T-cell (primary cell): ENCODE measurements around the gene MRPL45. TPM values are rescaled to one million over a fixed set of nuclear protein-coding genes. Genes with fewer than 3 reads are reported as not detected.
"Not testable (repeated sequence)": the region's sequence is repeated elsewhere in the genome, so short reads cannot be mapped to it uniquely, and the experiment has no call there.

Experiments used
- ATAC-seq, 4 experiments: fragments of 200-7000 bp in 3 of 4; fragments of 150-1000 bp in 1 of 4; cut with Tn5 transposase; replicated peaks in 1 of 4; 1 replicate in 3 of 4; 2 replicates in 1 of 4; pipeline ENCODE4 v1.10.0; 2021; ENCODE audit warnings: moderate library complexity in 3 of 4, mild to moderate bottlenecking in 2 of 4, moderate number of reproducible peaks in 1 of 4
- CTCF ChIA-PET, 2 donors: fragments of 300-600 bp; sonication (Branson Sonifier 250); formaldehyde crosslinking; loops; one replicate each; lab custom pipeline; 2022; ENCODE audit warnings: antibody characterized with exemption in 2 of 2; lab: Charles Lee
- POLR2A ChIA-PET, 2 donors: fragments of 300-600 bp; sonication (Branson Sonifier 250); formaldehyde crosslinking; loops; one replicate each; lab custom pipeline; 2022; ENCODE audit warnings: antibody characterized with exemption in 2 of 2; lab: Charles Lee
- DNase-seq, 35 experiments: peaks; one replicate each; pipeline versions ENCODE4 v3.0.0 to v3.0.0-alpha.2; 2013 to 2023
- H3K27ac ChIP-seq: one replicate; pipeline ENCODE4 v1.5.1; 2013; ENCODE audit warnings: low read length
- H3K27me3 ChIP-seq, 2 experiments: replicated peaks in 1 of 2; 1 replicate in 1 of 2; 2 replicates in 1 of 2; pipeline versions ENCODE4 v1.6.1 to v1.7.0; 2013; ENCODE audit warnings: low read length in 1 of 2, mixed read lengths in 1 of 2; ENCODE audit not compliant: control insufficient read depth in 2 of 2, insufficient read depth in 2 of 2; ENCODE audit errors: extremely low read depth in 1 of 2
- H3K36me3 ChIP-seq, 2 donors: 1 replicate in 1 of 2; 2 replicates in 1 of 2; pipeline versions ENCODE4 v1.6.1 to v1.7.0; 2013; ENCODE audit warnings: low read length in 1 of 2; ENCODE audit not compliant: control insufficient read depth in 2 of 2, insufficient read depth in 1 of 2; ENCODE audit errors: extremely low read depth in 1 of 2
- H3K4me1 ChIP-seq, 2 experiments: 1 replicate in 1 of 2; 2 replicates in 1 of 2; pipeline versions ENCODE4 v1.6.1 to v1.7.0; 2013; ENCODE audit warnings: low read length in 2 of 2, mixed read lengths in 1 of 2; ENCODE audit not compliant: insufficient read depth in 2 of 2, control insufficient read depth in 1 of 2; ENCODE audit errors: extremely low read depth in 1 of 2
- H3K4me3 ChIP-seq, 2 donors: 1 replicate in 1 of 2; 2 replicates in 1 of 2; pipeline versions ENCODE4 v1.5.1 to v1.7.0; 2013; ENCODE audit warnings: mild to moderate bottlenecking in 2 of 2, low read length in 1 of 2, moderate library complexity in 1 of 2; ENCODE audit not compliant: control insufficient read depth in 1 of 2; ENCODE audit errors: extremely low read depth in 1 of 2
- H3K9me3 ChIP-seq: 2 replicates; pipeline ENCODE4 v1.7.0; 2013
- H3K27ac Mint-ChIP-seq, 2 donors: one replicate each; pipeline ENCODE4 v1.8.0; 2020 to 2021; ENCODE audit warnings: mild to moderate bottlenecking in 2 of 2, mixed read lengths in 2 of 2
- H3K27me3 Mint-ChIP-seq, 2 donors: one replicate each; pipeline ENCODE4 v1.8.0; 2021 to 2022; ENCODE audit warnings: mixed read lengths in 2 of 2
- H3K36me3 Mint-ChIP-seq: one replicate; pipeline ENCODE4 v1.8.0; 2021; ENCODE audit warnings: mixed read lengths
- H3K4me1 Mint-ChIP-seq, 3 donors: one replicate each; pipeline ENCODE4 v1.8.0; 2020 to 2022; ENCODE audit warnings: mixed read lengths in 3 of 3, mild to moderate bottlenecking in 1 of 3
- H3K4me3 Mint-ChIP-seq, 3 donors: one replicate each; pipeline ENCODE4 v1.8.0; 2020 to 2022; ENCODE audit warnings: mild to moderate bottlenecking in 3 of 3, mixed read lengths in 3 of 3, moderate library complexity in 3 of 3
- H3K9me3 Mint-ChIP-seq, 3 donors: one replicate each; pipeline ENCODE4 v1.8.0; 2020 to 2022; ENCODE audit warnings: mixed read lengths in 3 of 3
- WGBS: methylation state at CpG from one replicate; pipeline ENCODE4 v1.1.5; 2013; ENCODE audit warnings: missing lambda C conversion rate; ENCODE audit not compliant: insufficient coverage; 5-methylcytosine and 5-hydroxymethylcytosine counted together
- total RNA-seq, 35 experiments: library from RNA in 6 of 35; stranded (reverse) in 6 of 35; fragments of 120-200 nt in 1 of 35; gene quantifications; one replicate each; pipeline versions ENCODE4 v1.2.1 to v1.2.4 and lab custom pipeline; 2013 to 2026

The MRPL45 gene
- total RNA-seq, 5 donors from 2014 or later (not counting 1 experiment from before 2014, with no cell fraction given) = 16.3 to 21.7 (median 19.5) TPM

DNA sequence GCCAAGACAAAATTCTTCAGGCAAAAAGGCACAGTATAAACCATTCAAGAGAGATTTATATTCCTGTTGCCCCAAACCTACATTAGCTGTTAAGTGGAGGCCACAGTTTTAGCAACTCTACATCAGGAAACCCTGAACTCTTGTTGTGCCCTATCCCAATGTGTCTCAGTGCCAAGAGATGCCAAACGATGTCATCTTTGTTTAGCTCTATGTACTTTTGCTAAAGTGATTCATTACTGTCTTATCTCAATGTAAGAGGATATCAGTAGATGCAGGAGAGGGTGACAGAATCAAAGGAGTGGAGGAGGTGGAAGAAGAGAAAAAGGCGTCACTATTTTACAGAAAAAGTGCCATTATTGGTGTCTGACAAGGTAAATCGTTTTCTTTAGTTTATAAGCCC lies 28.8 kb upstream of the MRPL45 start:
- H3K36me3 ChIP-seq, H3K9me3 Mint-ChIP-seq, H3K27me3 ChIP-seq, H3K36me3 Mint-ChIP-seq, CTCF ChIA-PET, DNase-seq, H3K4me1 Mint-ChIP-seq, POLR2A ChIA-PET, H3K27ac Mint-ChIP-seq, H3K27ac ChIP-seq, H3K9me3 ChIP-seq, H3K4me3 ChIP-seq, ATAC-seq, H3K4me3 Mint-ChIP-seq, H3K27me3 Mint-ChIP-seq, H3K4me1 ChIP-seq: not testable (repeated sequence)
- no CpG with 5 or more reads among the region's 3 CpGs for WGBS

DNA sequence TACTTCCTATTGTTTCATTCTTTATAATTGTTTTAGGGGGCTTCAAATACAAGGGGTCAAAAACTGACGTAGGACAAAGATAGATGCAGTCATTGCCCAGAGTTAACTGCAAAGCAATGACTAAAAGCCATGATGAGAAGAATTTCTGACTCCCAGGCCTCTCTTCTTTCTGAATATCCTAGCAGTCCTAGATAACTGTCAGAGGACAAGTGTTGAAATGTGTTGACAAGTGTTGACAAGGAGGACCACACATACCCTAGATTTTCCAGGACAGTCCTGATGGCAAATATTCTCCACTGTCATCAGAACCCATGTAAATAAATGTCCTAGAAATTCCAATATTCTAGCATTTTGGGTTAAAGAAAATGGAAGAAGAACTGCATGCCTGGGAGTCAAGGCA lies 27.9 kb upstream of the MRPL45 start:
- H3K4me3 Mint-ChIP-seq, DNase-seq, H3K9me3 Mint-ChIP-seq, H3K27ac Mint-ChIP-seq, H3K27ac ChIP-seq, H3K27me3 ChIP-seq, H3K27me3 Mint-ChIP-seq, H3K36me3 Mint-ChIP-seq, H3K4me3 ChIP-seq, H3K4me1 ChIP-seq, CTCF ChIA-PET, ATAC-seq, H3K9me3 ChIP-seq, H3K36me3 ChIP-seq, POLR2A ChIA-PET, H3K4me1 Mint-ChIP-seq: not testable (repeated sequence)
- no CpG with 5 or more reads among the region's 1 CpG for WGBS

DNA sequence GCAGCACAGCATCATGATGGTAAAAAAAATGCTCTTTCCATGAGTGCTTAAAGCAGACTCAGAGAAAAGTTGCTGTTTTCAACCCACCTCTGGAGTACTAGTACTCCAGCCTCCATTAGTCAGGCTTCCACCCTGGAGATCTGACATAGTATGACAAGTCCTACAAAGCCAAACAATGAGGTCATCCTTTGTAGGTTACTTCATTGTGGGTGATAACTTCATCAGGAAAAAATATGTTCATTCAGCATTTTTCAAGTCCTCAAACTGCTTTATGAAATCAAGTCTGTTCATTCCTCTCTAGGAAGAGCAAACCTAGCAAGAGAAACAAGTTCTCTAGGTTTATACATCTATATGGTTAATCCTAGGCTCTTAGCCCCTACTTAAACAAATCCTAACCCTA lies 27.4 kb upstream of the MRPL45 start:
- H3K9me3 Mint-ChIP-seq, H3K4me3 Mint-ChIP-seq, H3K27me3 ChIP-seq, H3K9me3 ChIP-seq, H3K36me3 ChIP-seq, H3K27ac ChIP-seq, H3K4me1 Mint-ChIP-seq, DNase-seq, ATAC-seq, H3K4me3 ChIP-seq, H3K4me1 ChIP-seq, H3K27me3 Mint-ChIP-seq, H3K27ac Mint-ChIP-seq, POLR2A ChIA-PET, H3K36me3 Mint-ChIP-seq, CTCF ChIA-PET: not testable (repeated sequence)

DNA sequence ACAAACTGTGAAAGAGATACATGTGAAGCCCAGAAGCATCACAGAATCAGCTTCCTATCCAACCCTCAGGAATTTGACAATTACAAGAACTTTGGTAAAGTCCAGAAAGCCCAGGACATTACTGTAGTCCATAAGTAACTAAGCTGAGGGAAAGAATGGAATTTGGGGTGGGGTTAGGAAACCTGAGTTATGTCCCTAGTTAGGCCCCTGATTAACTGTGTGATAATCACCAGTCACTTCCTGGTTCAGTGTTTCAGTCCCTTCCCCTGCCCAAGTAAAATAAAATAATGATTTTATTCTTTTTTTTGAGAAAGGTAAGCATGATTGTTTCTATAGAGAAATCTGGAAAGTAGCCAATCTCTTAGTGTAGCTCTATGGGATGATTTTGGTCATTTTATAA lies 11.0 kb upstream of the MRPL45 start:
- CTCF ChIA-PET, ATAC-seq, H3K27ac Mint-ChIP-seq, DNase-seq, H3K9me3 Mint-ChIP-seq, POLR2A ChIA-PET, H3K27me3 Mint-ChIP-seq, H3K36me3 Mint-ChIP-seq, H3K4me1 ChIP-seq, H3K4me3 Mint-ChIP-seq, H3K4me3 ChIP-seq, H3K36me3 ChIP-seq, H3K9me3 ChIP-seq, H3K27me3 ChIP-seq, H3K4me1 Mint-ChIP-seq, H3K27ac ChIP-seq: not testable (repeated sequence)

DNA sequence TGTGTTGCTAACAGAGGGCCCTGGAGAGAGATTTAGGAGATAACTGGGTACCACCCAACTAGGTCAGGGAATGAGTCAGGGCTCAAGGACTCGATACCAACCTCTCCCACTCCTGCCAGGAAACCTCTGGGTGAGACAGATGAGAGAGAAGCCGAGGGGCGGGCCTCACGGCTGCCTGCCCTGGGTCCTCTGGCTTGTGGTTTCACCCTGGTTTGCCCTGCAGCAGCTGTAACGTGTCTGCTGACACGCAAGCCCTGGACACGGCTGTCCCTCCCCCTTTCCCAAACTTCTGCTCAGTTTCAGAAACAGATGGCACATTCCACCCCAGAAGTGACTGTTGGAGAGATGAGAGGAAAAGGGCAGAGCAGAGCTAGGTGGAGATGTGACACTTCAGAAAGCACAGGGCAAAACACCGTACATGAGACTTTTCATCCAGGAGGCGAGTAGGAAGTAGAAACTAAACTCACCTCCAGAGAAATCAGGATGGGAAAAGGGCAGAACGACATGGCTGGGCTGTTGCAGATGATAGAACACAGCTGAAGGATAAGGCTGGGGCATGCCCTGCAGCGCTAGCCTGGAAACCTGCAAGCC lies 10.4 kb upstream of the MRPL45 start:
- H3K4me1 Mint-ChIP-seq, H3K36me3 ChIP-seq, H3K27me3 Mint-ChIP-seq, H3K36me3 Mint-ChIP-seq, POLR2A ChIA-PET, H3K4me1 ChIP-seq, H3K9me3 Mint-ChIP-seq, CTCF ChIA-PET, H3K27me3 ChIP-seq, H3K4me3 ChIP-seq, H3K9me3 ChIP-seq, H3K27ac ChIP-seq: not testable (repeated sequence)
- ATAC-seq (peak; percentile 76 to 88 (median 84)), DNase-seq (peak in 3 of 35 experiments; percentile 0 to 16 (median 2))
- Mint-ChIP-seq H3K27ac (peak overlapping the region in 1 of 2 donors; percentile 34), H3K4me3 (peak overlapping the region in 1 of 3 donors; percentile 29)
- WGBS = no CpG with 5 or more reads among the region's 11 CpGs

DNA sequence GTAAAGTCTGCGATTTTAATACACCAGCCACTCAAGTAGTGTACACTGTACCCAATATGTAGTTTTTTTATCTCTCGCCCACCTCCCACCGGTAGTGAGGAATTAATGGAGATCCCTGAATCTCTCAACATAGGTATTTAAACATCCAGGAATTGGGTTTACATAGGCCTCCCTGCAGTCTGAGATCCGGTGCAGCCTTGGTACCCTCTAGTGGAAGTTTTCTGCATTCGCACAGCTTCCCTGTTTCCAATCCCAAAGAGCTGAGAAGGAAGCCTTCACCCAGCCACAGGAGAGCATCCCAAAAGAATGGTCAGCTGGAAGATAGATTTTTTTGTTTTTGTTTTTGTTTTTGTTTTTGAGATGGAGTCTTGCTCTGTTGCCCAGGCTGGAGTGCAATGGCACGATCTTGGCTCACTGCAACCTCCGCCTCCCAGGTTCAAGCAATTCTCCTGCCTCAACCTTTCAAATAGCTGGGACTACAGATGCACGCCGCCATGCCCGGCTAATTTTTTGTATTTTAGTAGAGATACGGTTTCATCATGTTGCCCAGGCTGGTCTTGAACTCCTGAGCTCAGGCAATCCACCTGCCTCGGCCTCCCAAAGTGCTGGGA lies 8.6 kb upstream of the MRPL45 start:
- H3K4me1 Mint-ChIP-seq, CTCF ChIA-PET, H3K27ac ChIP-seq, H3K36me3 ChIP-seq, H3K9me3 ChIP-seq, H3K27me3 ChIP-seq, ATAC-seq, H3K27me3 Mint-ChIP-seq, H3K27ac Mint-ChIP-seq, POLR2A ChIA-PET, H3K4me3 ChIP-seq, H3K36me3 Mint-ChIP-seq, H3K4me1 ChIP-seq, H3K4me3 Mint-ChIP-seq, H3K9me3 Mint-ChIP-seq: not testable (repeated sequence)
- no CpG with 5 or more reads among the region's 12 CpGs for WGBS
- DNase-seq = peak in 1 of 35 experiments; percentile 1

DNA sequence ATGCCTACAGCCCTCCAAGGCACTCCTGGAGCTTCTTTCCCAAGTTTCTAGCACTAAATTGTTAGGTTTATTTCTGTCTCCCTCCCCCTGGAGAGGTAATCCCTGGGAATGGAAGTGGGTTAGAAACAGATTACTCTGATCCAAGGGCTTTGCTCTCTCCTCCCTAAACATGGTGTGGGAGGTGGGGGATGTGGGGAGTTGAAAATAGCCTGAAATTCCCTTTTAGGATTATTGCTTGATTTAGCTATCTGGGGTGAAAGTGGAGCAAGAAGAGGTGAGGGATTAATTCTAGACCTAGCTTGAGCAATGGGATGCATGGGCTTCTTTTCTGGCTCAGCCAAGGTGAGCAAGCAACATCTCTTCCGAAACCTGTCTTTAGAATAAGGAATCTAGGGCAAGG lies 7.2 kb upstream of the MRPL45 start:
- H3K9me3 Mint-ChIP-seq, H3K36me3 ChIP-seq: not testable (repeated sequence)

More for the DNA sequence above, 7.2 kb upstream of the MRPL45 start:
- CTCF ChIA-PET, H3K27me3 Mint-ChIP-seq, H3K36me3 Mint-ChIP-seq, H3K27me3 ChIP-seq, DNase-seq, H3K4me1 ChIP-seq, H3K4me1 Mint-ChIP-seq, POLR2A ChIA-PET, H3K9me3 ChIP-seq, H3K4me3 ChIP-seq, H3K4me3 Mint-ChIP-seq, H3K27ac Mint-ChIP-seq, H3K27ac ChIP-seq, ATAC-seq: not testable (repeated sequence)
- WGBS = no CpG with 5 or more reads among the region's 1 CpG
